ENCODE results near the gene ATP10A.

- TF ChIP-seq CTCF (IDR thresholded peaks at IDR 0.05) (no peak), POLR2A (IDR thresholded peaks at IDR 0.05) (no peak)
These were observed 66.7 kb downstream of the ATP10A start for GRCh38 chr15:25796395-25796794.
